ENCODE results near the gene SLC16A1.

Gene SLC16A1

DNA sequence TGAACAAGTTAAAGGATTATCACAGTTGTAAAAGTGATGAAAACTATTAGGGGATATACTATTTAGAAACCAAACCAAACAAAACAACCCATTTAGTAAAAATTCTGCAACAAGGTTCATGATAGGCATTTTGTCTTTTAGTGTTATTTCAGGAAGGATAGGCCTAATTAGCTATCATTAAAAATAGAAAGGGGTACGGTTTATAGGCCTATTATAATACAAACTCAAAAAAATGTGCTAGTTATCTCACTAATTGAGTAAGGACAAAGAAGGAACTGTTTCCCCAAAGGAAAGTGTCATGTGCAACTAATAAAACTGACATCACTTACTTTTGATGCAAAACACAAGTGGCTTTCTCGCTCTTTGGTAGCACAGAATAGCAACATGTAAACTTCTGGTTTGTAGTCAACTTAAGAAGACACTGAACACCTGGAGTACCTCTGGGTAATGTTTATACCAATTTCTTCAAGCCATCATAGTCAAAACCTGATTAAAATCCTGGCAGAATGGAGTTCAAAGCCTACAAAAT, 28.5 kb downstream of the SLC16A1 start:
- Mint-ChIP-seq H3K27me3 (no peaks in the 10 kb centered on the region), H3K4me1 (no peaks in the 10 kb centered on the region), H3K36me3 (peaks cover 13% of the 10 kb centered on the region), H3K27ac (no peak overlapping the region), H3K4me3 (no peak overlapping the region), H3K9me3 (no peaks in the 10 kb centered on the region)
- ATAC-seq (ENCODE audit: low read depth): no peak
- DNase-seq (ENCODE audit: low spot score in 2 of 2): no peak

DNA sequence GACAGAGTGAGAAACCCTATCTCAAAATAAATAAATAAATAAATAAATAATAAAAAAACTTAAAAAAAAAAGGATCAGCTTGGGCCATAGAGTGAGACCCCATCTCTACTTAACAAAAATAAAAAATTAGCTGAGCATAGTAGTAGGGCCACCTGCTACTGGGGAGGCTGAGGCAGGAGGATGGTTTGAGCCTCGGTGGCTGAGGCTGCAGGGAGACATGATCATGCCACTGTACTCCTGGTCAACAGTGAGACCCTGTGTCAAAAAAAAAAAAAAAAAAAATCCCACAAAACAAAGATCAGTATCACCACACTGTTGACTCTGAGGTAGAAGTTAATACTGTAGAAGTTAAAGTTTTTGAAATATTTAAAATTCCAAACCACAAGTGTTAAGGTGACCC, 29.1 kb downstream of the SLC16A1 start:
- Mint-ChIP-seq H3K27ac (no peak overlapping the region), H3K36me3 (peaks cover 13% of the 10 kb centered on the region), H3K4me1 (no peaks in the 10 kb centered on the region), H3K4me3 (no peak overlapping the region), H3K27me3 (no peaks in the 10 kb centered on the region), H3K9me3 (no peaks in the 10 kb centered on the region)
- DNase-seq (ENCODE audit: low spot score in 2 of 2) (no peak), ATAC-seq (ENCODE audit: low read depth) (no peak)

DNA sequence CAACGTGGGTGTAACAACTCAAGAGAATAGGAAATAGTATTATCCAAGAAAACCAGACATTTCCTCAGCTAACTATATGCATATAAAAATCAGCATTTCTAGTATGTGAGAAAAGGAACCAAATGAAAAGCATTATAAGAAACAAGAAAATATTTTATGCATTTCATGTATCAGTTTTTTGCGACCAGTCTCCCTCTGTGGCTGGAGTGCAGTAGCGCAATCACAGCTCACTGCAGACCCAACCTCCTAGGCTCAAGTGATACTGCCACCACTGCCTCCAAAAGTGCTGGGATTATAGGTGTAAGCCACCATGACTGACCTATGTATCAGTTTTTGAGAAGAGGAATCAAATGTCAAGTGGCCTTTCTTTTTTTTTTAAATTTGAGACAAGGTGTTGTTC, 31.0 kb downstream of the SLC16A1 start:
- no peak for DNase-seq (ENCODE audit: low spot score in 2 of 2)

DNA sequence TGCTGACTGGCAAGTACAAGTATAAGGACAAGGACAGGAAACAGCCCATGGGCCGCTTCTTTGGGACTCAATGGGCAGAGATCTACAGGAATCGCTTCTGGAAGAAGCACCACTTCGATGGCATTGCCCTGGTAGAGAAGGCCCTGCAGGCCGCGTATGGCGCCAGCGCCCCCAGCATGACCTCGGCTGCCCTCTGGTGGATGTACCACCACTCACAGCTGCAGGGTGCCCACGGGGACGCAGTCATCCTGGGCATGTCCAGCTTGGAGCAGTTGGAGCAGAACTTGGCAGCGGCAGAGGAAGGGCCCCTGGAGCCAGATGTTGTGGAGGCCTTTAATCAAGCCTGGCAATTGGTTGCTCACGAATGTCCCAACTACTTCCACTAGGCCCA, 32.0 kb downstream of the SLC16A1 start:
- H3K4me3 Mint-ChIP-seq: no peak overlapping the region
- no peak overlapping the region for H3K27ac Mint-ChIP-seq
- H3K4me1 Mint-ChIP-seq: no peaks in the 10 kb centered on the region
- DNase-seq (ENCODE audit: low spot score in 2 of 2) (no peak), ATAC-seq (ENCODE audit: low read depth) (no peak)
- H3K9me3 Mint-ChIP-seq: no peaks in the 10 kb centered on the region
- peaks cover 14% of the 10 kb centered on the region for H3K36me3 Mint-ChIP-seq
- no peaks in the 10 kb centered on the region for H3K27me3 Mint-ChIP-seq

More for the DNA sequence above, 31.0 kb downstream of the SLC16A1 start:
- Mint-ChIP-seq H3K9me3 (no peaks in the 10 kb centered on the region), H3K27me3 (no peaks in the 10 kb centered on the region), H3K27ac (no peak overlapping the region), H3K4me1 (no peaks in the 10 kb centered on the region), H3K4me3 (no peak overlapping the region), H3K36me3 (peaks cover 14% of the 10 kb centered on the region)
- no peak for ATAC-seq (ENCODE audit: low read depth)

DNA sequence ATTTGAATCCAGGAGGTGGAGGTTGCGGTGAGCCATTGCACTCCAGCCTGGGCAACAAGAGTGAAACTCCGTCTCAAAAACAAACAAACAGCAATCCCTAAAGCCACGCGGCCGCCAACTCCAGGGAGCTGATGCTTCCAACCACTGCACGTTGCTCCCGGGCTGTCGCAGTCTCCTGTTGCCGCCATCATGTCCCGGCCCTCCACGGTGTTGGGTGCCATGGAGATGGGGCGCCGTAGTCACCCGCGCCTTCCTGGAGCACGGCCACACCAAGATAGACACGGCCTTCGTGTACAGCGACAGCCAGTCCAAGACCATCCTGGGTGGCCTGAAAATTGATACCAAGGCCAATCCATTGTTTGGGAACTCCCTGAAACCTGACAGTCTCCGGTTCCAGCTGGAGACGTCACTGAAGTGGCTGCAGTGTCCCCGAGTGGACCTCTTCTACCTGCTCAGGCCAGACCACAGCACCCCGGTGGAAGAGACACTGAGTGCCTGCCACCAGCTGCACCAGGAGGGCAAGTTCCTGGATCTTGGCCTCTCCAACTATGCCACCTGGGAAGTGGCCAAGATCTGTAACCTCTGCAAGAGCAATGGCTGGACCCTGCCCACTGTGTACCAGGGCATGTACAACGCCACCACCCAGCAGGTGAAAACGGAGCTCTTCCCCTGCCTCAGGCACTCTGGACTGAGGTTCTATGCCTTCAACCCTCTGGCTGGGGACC, 32.6 kb downstream of the SLC16A1 start:
- Mint-ChIP-seq H3K9me3 (no peaks in the 10 kb centered on the region), H3K36me3 (peaks cover 14% of the 10 kb centered on the region), H3K4me1 (no peaks in the 10 kb centered on the region), H3K4me3 (no peak overlapping the region), H3K27ac (no peak overlapping the region), H3K27me3 (no peaks in the 10 kb centered on the region)
- DNase-seq (ENCODE audit: low spot score in 2 of 2) (no peak), ATAC-seq (ENCODE audit: low read depth) (no peak)

DNA sequence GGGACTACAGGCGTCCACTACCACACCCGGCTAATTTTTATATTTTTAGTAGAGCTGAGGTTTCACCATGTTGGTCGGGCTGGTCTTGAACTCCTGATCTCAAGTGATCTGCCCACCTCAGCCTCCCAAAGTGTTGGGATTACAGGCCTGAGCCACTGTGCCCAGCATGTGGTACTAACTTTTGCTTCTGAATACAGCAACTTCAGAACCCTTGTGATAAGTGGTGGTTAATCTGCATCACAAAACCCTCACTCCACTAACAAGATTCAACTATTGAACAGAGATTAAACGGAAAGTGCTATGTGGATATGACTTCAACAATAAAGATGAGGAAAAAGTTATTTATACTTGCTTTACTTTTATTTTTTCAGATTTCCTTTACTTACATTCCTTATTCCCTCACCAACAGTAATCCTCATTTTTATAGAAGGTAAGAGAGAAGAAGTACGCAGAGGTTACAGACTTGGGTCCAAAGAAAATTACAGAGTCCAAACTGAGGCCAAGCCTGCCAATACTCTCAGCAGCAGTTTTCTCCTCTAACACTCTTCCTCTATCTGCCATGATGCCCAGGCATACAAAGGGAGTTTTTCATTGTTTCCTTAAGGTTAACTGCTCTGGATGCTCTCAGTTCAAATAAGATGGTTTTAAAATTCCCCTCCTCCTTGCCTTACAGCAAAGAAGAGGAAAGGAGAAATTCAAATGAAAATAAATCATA, 44.3 kb downstream of the SLC16A1 start:
- Mint-ChIP-seq H3K27me3 (no peaks in the 10 kb centered on the region), H3K36me3 (peaks cover 12% of the 10 kb centered on the region), H3K9me3 (no peaks in the 10 kb centered on the region), H3K4me1 (no peaks in the 10 kb centered on the region), H3K4me3 (no peak overlapping the region), H3K27ac (no peak overlapping the region)
- ATAC-seq (ENCODE audit: low read depth): no peak
- DNase-seq (ENCODE audit: low spot score in 2 of 2): no peak

DNA sequence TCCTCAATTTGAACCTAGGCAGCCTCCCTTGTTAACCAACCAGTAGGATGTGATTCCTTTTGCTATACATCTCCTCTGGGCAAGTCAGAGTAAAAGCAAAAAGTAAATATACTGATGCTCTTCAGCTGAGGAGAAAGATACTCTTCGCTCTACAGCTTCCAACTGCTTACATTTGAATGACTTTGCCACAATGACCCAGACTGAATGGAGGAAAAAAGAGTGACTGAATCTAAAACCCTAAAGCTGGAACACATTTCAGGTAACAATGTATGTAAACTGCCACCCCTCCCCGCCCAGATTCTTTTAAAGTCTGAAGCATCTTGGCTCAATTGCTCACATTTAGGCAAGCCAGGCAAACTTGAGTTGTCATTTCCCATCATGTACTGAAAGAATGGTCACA, 46.1 kb downstream of the SLC16A1 start:
- Mint-ChIP-seq H3K4me3 (no peak overlapping the region), H3K9me3 (no peaks in the 10 kb centered on the region), H3K27me3 (no peaks in the 10 kb centered on the region), H3K36me3 (peaks cover 5% of the 10 kb centered on the region), H3K4me1 (no peaks in the 10 kb centered on the region), H3K27ac (no peak overlapping the region)
- ATAC-seq (ENCODE audit: low read depth) (no peak), DNase-seq (ENCODE audit: low spot score in 2 of 2) (no peak)

DNA sequence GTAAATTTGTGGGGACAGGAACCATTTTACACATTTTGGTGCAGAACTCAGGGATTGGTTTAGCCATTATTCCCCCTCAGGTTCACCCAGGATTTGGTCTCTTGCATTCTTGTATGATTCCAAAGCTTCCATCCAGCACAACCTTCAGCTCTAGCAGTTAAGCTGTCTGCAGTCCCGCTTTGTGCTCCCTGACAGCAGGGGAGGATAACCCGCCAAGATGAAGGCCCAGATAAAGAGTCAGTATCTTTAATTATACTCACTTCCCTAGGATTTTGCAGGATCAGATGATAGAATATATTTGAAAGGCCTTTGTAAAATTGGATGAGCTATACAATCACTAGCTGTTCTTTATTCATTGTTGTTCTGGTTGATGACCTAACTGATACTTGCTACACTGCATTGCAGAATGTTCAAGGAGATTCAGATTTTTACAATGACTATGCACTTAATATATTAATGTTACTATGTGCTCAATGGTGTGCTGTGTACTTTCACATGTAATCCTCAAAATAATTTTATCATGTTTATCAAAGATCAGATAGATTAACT, 49.8 kb downstream of the SLC16A1 start:
- no peak for DNase-seq (ENCODE audit: low spot score in 2 of 2)
- no peaks in the 10 kb centered on the region for H3K36me3 Mint-ChIP-seq
- H3K9me3 Mint-ChIP-seq: no peaks in the 10 kb centered on the region
- no peaks in the 10 kb centered on the region for H3K27me3 Mint-ChIP-seq
- H3K27ac Mint-ChIP-seq: no peak overlapping the region
- ATAC-seq (ENCODE audit: low read depth): no peak
- no peak overlapping the region for H3K4me3 Mint-ChIP-seq
- H3K4me1 Mint-ChIP-seq: peaks cover 5% of the 10 kb centered on the region

DNA sequence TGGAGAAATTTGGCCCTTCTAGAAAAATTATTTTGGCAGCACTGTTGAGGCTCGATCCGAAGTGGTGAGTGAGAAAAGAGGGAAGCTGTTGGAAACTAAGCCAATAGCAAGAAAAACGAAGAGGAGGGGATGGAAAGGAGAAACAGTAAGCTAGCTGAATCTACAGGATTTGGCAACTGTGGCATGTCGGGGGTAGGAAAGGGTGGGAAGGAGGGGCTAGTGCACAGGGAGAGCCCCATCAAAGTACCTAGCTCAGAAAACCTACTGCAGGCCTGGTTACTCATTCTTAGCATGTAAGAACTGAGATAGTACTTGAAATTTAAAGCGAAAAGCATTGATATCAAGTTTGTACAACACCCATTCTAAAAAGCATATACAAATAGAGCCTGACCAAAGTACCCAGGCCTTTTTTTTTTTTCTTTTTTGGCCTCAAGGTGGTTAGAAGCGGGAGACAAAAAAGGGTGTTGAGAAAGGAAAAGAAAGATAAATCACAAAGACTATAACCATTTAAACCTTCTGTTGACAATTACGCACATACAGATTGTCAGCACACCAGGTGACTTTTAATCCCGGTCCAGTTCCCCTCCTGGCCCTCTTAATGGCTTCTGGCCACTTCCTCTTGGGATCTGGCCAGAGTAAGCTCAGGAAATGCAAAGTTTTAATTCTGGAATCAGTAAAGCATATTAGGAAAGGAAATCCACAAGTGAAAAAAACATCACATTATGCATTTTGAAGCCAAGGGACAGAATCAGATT, 50.4 kb downstream of the SLC16A1 start:
- DNase-seq (ENCODE audit: low spot score in 2 of 2) (no peak), ATAC-seq (ENCODE audit: low read depth) (no peak)
- no peak overlapping the region for H3K4me3 Mint-ChIP-seq
- peaks cover 5% of the 10 kb centered on the region for H3K4me1 Mint-ChIP-seq
- H3K36me3 Mint-ChIP-seq: no peaks in the 10 kb centered on the region
- no peaks in the 10 kb centered on the region for H3K9me3 Mint-ChIP-seq
- no peak overlapping the region for H3K27ac Mint-ChIP-seq
- H3K27me3 Mint-ChIP-seq: no peaks in the 10 kb centered on the region

DNA sequence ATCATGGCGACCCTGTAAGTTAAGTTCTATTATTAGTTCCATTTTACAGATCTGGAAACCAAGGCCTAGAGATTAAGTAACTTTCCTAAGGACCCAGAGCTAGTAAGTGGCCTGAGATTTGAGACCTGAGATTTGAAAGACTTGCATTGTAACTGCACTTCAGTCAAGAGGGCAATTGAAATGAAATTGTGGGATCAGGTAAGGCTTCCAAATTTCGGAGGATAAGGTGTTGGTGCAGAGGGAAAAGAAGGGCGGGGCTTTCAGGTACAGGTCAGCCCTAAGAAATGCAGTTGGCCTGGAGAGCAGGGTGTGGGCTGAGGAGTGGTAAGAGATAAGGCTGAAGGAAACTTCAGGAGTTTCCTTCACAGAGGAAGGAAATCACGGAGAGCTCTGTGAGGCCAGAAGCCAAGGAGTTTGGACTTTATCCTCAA, 51.1 kb downstream of the SLC16A1 start:
- no peak overlapping the region for H3K27ac Mint-ChIP-seq
- H3K27me3 Mint-ChIP-seq: no peaks in the 10 kb centered on the region
- no peaks in the 10 kb centered on the region for H3K9me3 Mint-ChIP-seq
- no peak for ATAC-seq (ENCODE audit: low read depth)
- no peak for DNase-seq (ENCODE audit: low spot score in 2 of 2)
- H3K4me3 Mint-ChIP-seq: no peak overlapping the region
- peaks cover 5% of the 10 kb centered on the region for H3K4me1 Mint-ChIP-seq
- H3K36me3 Mint-ChIP-seq: no peaks in the 10 kb centered on the region

DNA sequence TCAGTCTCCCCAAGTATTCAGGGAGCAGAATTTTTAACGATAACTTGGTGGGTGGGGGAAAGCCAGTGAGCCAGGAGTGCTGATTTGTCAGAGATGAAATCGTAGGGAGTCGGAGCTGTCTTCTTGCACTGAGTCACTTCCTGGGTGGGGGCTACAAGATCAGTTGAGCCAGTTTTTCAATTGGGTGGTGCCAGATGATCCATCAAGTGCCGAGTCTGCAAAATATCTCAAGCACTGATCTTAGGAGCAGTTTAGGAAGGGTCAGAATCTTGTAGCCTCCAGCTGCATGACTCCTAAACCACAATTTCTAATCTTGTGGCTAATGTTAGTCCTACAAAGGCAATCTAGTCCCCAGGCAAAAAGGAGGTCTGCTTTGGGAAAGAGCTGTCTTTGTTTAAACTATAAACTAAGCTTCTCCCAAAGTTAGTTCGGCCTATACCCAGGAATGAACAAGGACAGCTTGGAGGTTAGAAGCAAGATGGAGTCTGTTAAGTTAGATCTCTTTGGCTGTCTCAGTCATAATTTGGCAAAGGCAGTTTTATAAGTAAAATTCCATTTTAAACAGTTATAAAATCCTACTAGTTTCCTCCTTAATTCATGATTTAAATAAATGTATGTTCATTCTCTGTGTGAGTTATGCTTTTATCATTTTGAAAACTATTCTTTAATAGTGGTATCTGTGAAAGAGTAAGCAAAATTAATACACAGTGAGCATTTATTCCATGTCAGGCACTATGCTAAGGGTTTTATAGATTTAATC, 51.7 kb downstream of the SLC16A1 start:
- Mint-ChIP-seq H3K27me3 (no peaks in the 10 kb centered on the region), H3K4me3 (no peak overlapping the region), H3K27ac (peak overlapping the region; percentile 33), H3K36me3 (no peaks in the 10 kb centered on the region), H3K4me1 (peaks cover 5% of the 10 kb centered on the region), H3K9me3 (no peaks in the 10 kb centered on the region)
- ATAC-seq (ENCODE audit: low read depth): no peak
- DNase-seq (ENCODE audit: low spot score in 2 of 2): no peak

DNA sequence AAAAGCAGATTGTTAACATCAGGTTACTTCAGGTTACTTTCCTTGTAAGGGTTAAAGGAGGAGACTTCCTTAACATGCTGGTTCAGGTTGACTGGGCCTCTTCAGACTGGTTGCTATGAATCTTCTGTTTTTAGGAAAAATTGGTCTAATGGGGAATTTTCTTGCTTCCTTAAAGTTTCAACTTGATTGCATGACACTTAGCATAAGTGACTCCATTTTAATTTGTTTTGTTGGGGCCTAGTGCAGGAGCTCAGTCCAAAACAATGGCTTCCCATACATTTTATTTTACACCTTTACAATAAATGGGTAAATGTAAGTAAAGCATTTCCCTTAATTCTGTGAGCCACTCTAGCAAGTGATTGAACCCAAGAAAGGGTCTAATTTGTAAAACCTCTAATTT, 53.8 kb downstream of the SLC16A1 start:
- DNase-seq (ENCODE audit: low spot score in 2 of 2) (no peak), ATAC-seq (ENCODE audit: low read depth) (no peak)
- H3K27ac Mint-ChIP-seq: no peak overlapping the region
- H3K36me3 Mint-ChIP-seq: no peaks in the 10 kb centered on the region
- no peaks in the 10 kb centered on the region for H3K9me3 Mint-ChIP-seq
- H3K4me3 Mint-ChIP-seq: no peak overlapping the region
- H3K27me3 Mint-ChIP-seq: no peaks in the 10 kb centered on the region
- peaks cover 5% of the 10 kb centered on the region for H3K4me1 Mint-ChIP-seq

DNA sequence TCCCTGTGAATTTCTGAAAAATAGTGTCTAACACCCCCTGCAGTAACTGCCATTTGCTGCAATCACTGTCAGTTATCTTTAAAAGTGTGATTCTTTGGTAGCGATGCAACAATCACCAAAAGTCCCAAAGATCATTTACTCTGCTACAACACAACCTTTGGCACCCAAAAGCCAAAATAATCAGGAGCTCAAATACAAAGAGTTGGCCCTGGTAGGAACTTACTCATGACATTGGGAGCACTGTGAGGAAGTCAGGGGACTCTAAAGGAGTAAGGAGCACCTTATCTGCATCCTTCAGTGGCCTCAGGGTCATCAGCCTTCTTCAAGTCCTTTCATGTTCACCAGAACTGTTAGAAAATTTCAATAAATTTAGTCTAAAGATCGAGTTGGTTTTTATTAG, 54.6 kb downstream of the SLC16A1 start:
- peaks cover 5% of the 10 kb centered on the region for H3K4me1 Mint-ChIP-seq
- DNase-seq (ENCODE audit: low spot score in 2 of 2): no peak
- H3K27ac Mint-ChIP-seq: no peak overlapping the region
- no peaks in the 10 kb centered on the region for H3K36me3 Mint-ChIP-seq
- no peaks in the 10 kb centered on the region for H3K27me3 Mint-ChIP-seq
- no peaks in the 10 kb centered on the region for H3K9me3 Mint-ChIP-seq
- ATAC-seq (ENCODE audit: low read depth): no peak
- no peak overlapping the region for H3K4me3 Mint-ChIP-seq

Data from memory B cell (primary cell).